H9 (cell line): ENCODE data around the gene RHOU. TPM values are rescaled to one million over a fixed set of nuclear protein-coding genes. Genes with fewer than 3 reads are reported as not detected.

ENCODE experiments used
- DNase-seq: peaks from one replicate; pipeline ENCODE4 v3.0.0-alpha.2; 2017
- H2AFZ ChIP-seq: one replicate; pipeline ENCODE4 v1.6.1; 2013; ENCODE audit warnings: mild to moderate bottlenecking, low read length, control low read depth, moderate library complexity
- H2AK5ac ChIP-seq: 2 replicates; pipeline ENCODE4 v1.6.1; 2013; ENCODE audit warnings: low read length, control low read depth, mixed read lengths; ENCODE audit not compliant: insufficient read length
- H2BK120ac ChIP-seq: one replicate; pipeline ENCODE4 v1.6.1; 2013; ENCODE audit warnings: low read depth, mild to moderate bottlenecking, low read length, control low read depth, inconsistent platforms; ENCODE audit not compliant: poor library complexity, severe bottlenecking
- H2BK12ac ChIP-seq: 2 replicates; pipeline ENCODE4 v1.6.1; 2013; ENCODE audit warnings: low read length, control low read depth, mixed read lengths, low read depth; ENCODE audit not compliant: insufficient read length
- H2BK15ac ChIP-seq: 2 replicates; pipeline ENCODE4 v1.6.1; 2013; ENCODE audit warnings: low read depth, low read length, control low read depth
- H2BK20ac ChIP-seq: one replicate; pipeline ENCODE4 v1.6.1; 2013; ENCODE audit warnings: low read depth, mild to moderate bottlenecking, low read length, control low read depth, inconsistent platforms; ENCODE audit not compliant: poor library complexity, severe bottlenecking
- H2BK5ac ChIP-seq: 2 replicates; pipeline ENCODE4 v1.6.1; 2013; ENCODE audit warnings: low read length, control low read depth, mixed read lengths; ENCODE audit not compliant: insufficient read length
- H3K14ac ChIP-seq: 2 replicates; pipeline ENCODE4 v1.6.1; 2013; ENCODE audit warnings: low read length, control low read depth; ENCODE audit not compliant: insufficient read depth
- H3K18ac ChIP-seq: 2 replicates; pipeline ENCODE4 v1.6.1; 2013; ENCODE audit warnings: low read depth, mild to moderate bottlenecking, mixed read lengths, low read length, control low read depth; ENCODE audit not compliant: insufficient read length
- H3K23ac ChIP-seq: 2 replicates; pipeline ENCODE4 v1.6.1; 2013; ENCODE audit warnings: low read length, control low read depth, mixed read lengths, low read depth; ENCODE audit not compliant: insufficient read length
- H3K23me2 ChIP-seq: 2 replicates; pipeline ENCODE4 v1.6.1; 2013; ENCODE audit warnings: low read depth, mild to moderate bottlenecking, mixed read lengths, low read length, control low read depth; ENCODE audit not compliant: insufficient read length, poor library complexity, severe bottlenecking
- H3K27ac ChIP-seq: 2 replicates; pipeline ENCODE4 v1.5.1; 2013; ENCODE audit warnings: low read length, control low read depth, mixed read lengths, low read depth; ENCODE audit not compliant: insufficient read length
- H3K27me3 ChIP-seq: 2 replicates; pipeline ENCODE4 v1.6.1; 2013; ENCODE audit warnings: low read length, control low read depth, inconsistent platforms; ENCODE audit not compliant: insufficient read depth
- H3K4ac ChIP-seq: 2 replicates; pipeline ENCODE4 v1.6.1; 2013; ENCODE audit warnings: low read depth, mild to moderate bottlenecking, control low read depth, inconsistent platforms, low read length, moderate library complexity
- H3K4me1 ChIP-seq: 2 replicates; pipeline ENCODE4 v1.6.1; 2013; ENCODE audit warnings: low read length, control low read depth, inconsistent platforms; ENCODE audit not compliant: insufficient read depth
- H3K4me2 ChIP-seq: 2 replicates; pipeline ENCODE4 v1.6.1; 2013; ENCODE audit warnings: low read length, control low read depth, mixed read lengths; ENCODE audit not compliant: insufficient read length, insufficient read depth
- H3K56ac ChIP-seq: 2 replicates; pipeline ENCODE4 v1.6.1; 2013; ENCODE audit warnings: low read depth, mild to moderate bottlenecking, mixed read lengths, low read length, control low read depth; ENCODE audit not compliant: insufficient read length
- H3K79me1 ChIP-seq: 2 replicates; pipeline ENCODE4 v1.6.1; 2013; ENCODE audit warnings: low read depth, mild to moderate bottlenecking, moderate library complexity, low read length, control low read depth, inconsistent platforms; ENCODE audit not compliant: insufficient read depth, poor library complexity, severe bottlenecking
- H3K79me2 ChIP-seq: 2 replicates; pipeline ENCODE4 v1.6.1; 2013; ENCODE audit warnings: low read length, control low read depth, inconsistent platforms; ENCODE audit not compliant: insufficient read depth
- H3K9ac ChIP-seq: 2 replicates; pipeline ENCODE4 v1.6.1; 2013; ENCODE audit warnings: low read length, control low read depth, mixed read lengths; ENCODE audit not compliant: insufficient read length; ENCODE audit errors: extremely low read depth
- H3K9me3 ChIP-seq: one replicate; pipeline ENCODE4 v1.6.1; 2013; ENCODE audit warnings: low read depth, low read length, inconsistent platforms; ENCODE audit not compliant: control insufficient read depth
- H3T11ph ChIP-seq: one replicate; pipeline ENCODE4 v1.6.1; 2013; ENCODE audit warnings: mild to moderate bottlenecking, low read length, control low read depth, inconsistent platforms
- H4K20me1 ChIP-seq: one replicate; pipeline ENCODE4 v1.6.1; 2013; ENCODE audit not compliant: control insufficient read depth, insufficient read length, insufficient read depth
- H4K5ac ChIP-seq: 2 replicates; pipeline ENCODE4 v1.6.1; 2013; ENCODE audit warnings: low read depth, mild to moderate bottlenecking, mixed read lengths, low read length, control low read depth; ENCODE audit not compliant: insufficient read length
- H4K8ac ChIP-seq: replicated peaks from 2 replicates; pipeline ENCODE4 v1.6.1; 2013; ENCODE audit warnings: low read length, control low read depth, mixed read lengths, low read depth; ENCODE audit not compliant: insufficient read length
- H4K91ac ChIP-seq: 2 replicates; pipeline ENCODE4 v1.6.1; 2013; ENCODE audit warnings: low read depth, mild to moderate bottlenecking, moderate library complexity, mixed read lengths, low read length, control low read depth; ENCODE audit not compliant: insufficient read length
- H3K27ac Mint-ChIP-seq, 3 experiments: 2 replicates in 2 of 3; 3 replicates in 1 of 3; pipeline ENCODE4 v1.8.0; 2020 to 2021; ENCODE audit warnings: mixed read lengths in 3 of 3, mild to moderate bottlenecking in 1 of 3, moderate library complexity in 1 of 3
- H3K27me3 Mint-ChIP-seq: 2 replicates; pipeline ENCODE4 v1.8.0; 2021; ENCODE audit warnings: low read depth, mild to moderate bottlenecking, moderate library complexity, mixed read lengths
- H3K36me3 Mint-ChIP-seq, 3 experiments: 2 replicates in 2 of 3; 3 replicates in 1 of 3; pipeline ENCODE4 v1.8.0; 2020 to 2021; ENCODE audit warnings: low read depth in 3 of 3, mixed read lengths in 3 of 3; ENCODE audit not compliant: insufficient read depth in 1 of 3
- H3K4me1 Mint-ChIP-seq, 2 experiments: 2 replicates each; pipeline ENCODE4 v1.8.0; 2020; ENCODE audit warnings: mixed read lengths in 2 of 2
- H3K4me3 Mint-ChIP-seq, 2 experiments: 2 replicates in 1 of 2; 3 replicates in 1 of 2; pipeline ENCODE4 v1.8.0; 2020 to 2021; ENCODE audit warnings: mild to moderate bottlenecking in 2 of 2, mixed read lengths in 2 of 2, moderate library complexity in 1 of 2
- H3K9me3 Mint-ChIP-seq, 2 experiments: 2 replicates in 1 of 2; 3 replicates in 1 of 2; pipeline ENCODE4 v1.8.0; 2020; ENCODE audit warnings: mild to moderate bottlenecking in 2 of 2, mixed read lengths in 2 of 2, moderate library complexity in 1 of 2
- WGBS: extraction: QIAGEN DNeasy Blood & Tissue Kit; methylation state at CpG from one replicate; pipeline ENCODE4 v1.1.7; 2013; ENCODE audit warnings: missing lambda C conversion rate, low lambda C conversion rate, mixed read lengths; ENCODE audit not compliant: insufficient read length; ENCODE audit errors: extremely low coverage; 5-methylcytosine and 5-hydroxymethylcytosine counted together
- total RNA-seq: library from RNA; stranded (reverse); gene quantifications from 2 replicates; pipeline ENCODE4 v1.2.1, GENCODE V29; 2021
- TF ChIP-seq, protein P1 (sequence below): fragments of 200-600 bp; sonication (generic); conservative IDR thresholded peaks from 3 replicates; pipeline ENCODE4 v1.8.0; 2021; ENCODE audit warnings: antibody characterized with exemption, mild to moderate bottlenecking

Gene RHOU
- total RNA-seq, 1 experiment from 2014 or later: 3.9 TPM

DNA sequence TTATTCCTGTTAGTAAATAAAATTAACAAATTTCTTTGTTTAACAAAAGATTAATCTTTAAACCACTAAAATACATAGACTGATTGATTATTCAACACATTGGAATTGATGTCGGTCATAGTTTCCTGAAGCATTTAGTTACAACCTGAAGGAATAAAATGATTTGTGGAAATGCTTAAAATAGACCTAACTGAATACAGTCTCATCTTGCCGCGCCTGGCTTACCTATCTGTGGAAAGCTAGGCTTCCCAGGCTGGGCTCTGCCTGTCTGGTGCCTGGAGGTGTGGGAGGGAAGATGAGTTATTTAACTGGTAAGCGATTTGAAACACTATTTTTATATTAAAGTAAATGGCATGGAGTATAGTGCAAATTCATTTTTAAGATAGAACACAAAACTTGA lies 10.2 kb downstream of the RHOU start:
- no CpG with 5 or more reads among the region's 4 CpGs for WGBS
- no peak overlapping the region for H2BK20ac ChIP-seq
- H3K79me2 ChIP-seq: no peaks in the 10 kb centered on the region
- no peak overlapping the region for H3T11ph ChIP-seq
- H3K27me3 ChIP-seq: no peaks in the 10 kb centered on the region
- no peak overlapping the region for H3K4me2 ChIP-seq
- H3K27ac Mint-ChIP-seq: no peak overlapping the region
- H2BK5ac ChIP-seq: no peak overlapping the region
- TF ChIP-seq, protein P1, sequence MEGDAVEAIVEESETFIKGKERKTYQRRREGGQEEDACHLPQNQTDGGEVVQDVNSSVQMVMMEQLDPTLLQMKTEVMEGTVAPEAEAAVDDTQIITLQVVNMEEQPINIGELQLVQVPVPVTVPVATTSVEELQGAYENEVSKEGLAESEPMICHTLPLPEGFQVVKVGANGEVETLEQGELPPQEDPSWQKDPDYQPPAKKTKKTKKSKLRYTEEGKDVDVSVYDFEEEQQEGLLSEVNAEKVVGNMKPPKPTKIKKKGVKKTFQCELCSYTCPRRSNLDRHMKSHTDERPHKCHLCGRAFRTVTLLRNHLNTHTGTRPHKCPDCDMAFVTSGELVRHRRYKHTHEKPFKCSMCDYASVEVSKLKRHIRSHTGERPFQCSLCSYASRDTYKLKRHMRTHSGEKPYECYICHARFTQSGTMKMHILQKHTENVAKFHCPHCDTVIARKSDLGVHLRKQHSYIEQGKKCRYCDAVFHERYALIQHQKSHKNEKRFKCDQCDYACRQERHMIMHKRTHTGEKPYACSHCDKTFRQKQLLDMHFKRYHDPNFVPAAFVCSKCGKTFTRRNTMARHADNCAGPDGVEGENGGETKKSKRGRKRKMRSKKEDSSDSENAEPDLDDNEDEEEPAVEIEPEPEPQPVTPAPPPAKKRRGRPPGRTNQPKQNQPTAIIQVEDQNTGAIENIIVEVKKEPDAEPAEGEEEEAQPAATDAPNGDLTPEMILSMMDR: no peak
- 0 out of 2 replicates have a peak, but pooled peaks cover 1% of the 10 kb centered on the region for H3K27me3 Mint-ChIP-seq
- no peak overlapping the region for H4K8ac ChIP-seq
- no peaks in the 10 kb centered on the region for H3K4me1 ChIP-seq
- H2AFZ ChIP-seq: no peak overlapping the region
- no peak overlapping the region for H2BK15ac ChIP-seq
- H3K36me3 Mint-ChIP-seq: peaks cover 0 to 11% (median 4%) of the 10 kb centered on the region in 3 experiments; a peak in 6 of 7 replicates
- H3K23me2 ChIP-seq: no peaks in the 10 kb centered on the region
- no peaks in the 10 kb centered on the region for H4K20me1 ChIP-seq
- no peak overlapping the region for H3K4me3 Mint-ChIP-seq
- H3K27ac ChIP-seq: no peak overlapping the region
- H2AK5ac ChIP-seq: no peak overlapping the region
- H2BK120ac ChIP-seq: no peak overlapping the region
- no peak overlapping the region for H4K91ac ChIP-seq
- H3K14ac ChIP-seq: no peak overlapping the region
- H3K9ac ChIP-seq: no peak overlapping the region
- no peak overlapping the region for H3K56ac ChIP-seq
- H3K4ac ChIP-seq: no peak overlapping the region
- no peaks in the 10 kb centered on the region for H3K9me3 ChIP-seq
- no peak for DNase-seq
- H4K5ac ChIP-seq: no peak overlapping the region
- no peak overlapping the region for H3K18ac ChIP-seq
- H3K4me1 Mint-ChIP-seq: peaks cover 0 to 3% of the 10 kb centered on the region in 2 experiments; a peak in 1 of 4 replicates
- no peak overlapping the region for H3K23ac ChIP-seq
- H3K79me1 ChIP-seq: no peaks in the 10 kb centered on the region
- no peak overlapping the region for H2BK12ac ChIP-seq
- no peaks in the 10 kb centered on the region for H3K9me3 Mint-ChIP-seq
